Transverse colon (tissue), 4 donors: Measurements from ENCODE around the gene TCAP. TPM values are rescaled to one million over a fixed set of nuclear protein-coding genes. Genes with fewer than 3 reads are reported as not detected.

ENCODE experiments used
- DNase-seq: peaks from one replicate; pipeline ENCODE4 v3.0.0-alpha.2; 2019
- H3K27ac ChIP-seq, 4 donors: fragments of 200-600 bp; sonication (generic); 2 replicates each; pipeline ENCODE4 v1.5.1; 2016 to 2018; ENCODE audit warnings: inconsistent platforms in 4 of 4
- H3K27me3 ChIP-seq: fragments of 200-600 bp; sonication (generic); 2 replicates; pipeline ENCODE4 v1.5.1; 2017; ENCODE audit warnings: inconsistent platforms
- H3K36me3 ChIP-seq, 4 donors: fragments of 200-600 bp; sonication (generic); 2 replicates each; pipeline ENCODE4 v1.5.1; 2017 to 2019; ENCODE audit warnings: inconsistent platforms in 4 of 4
- H3K4me1 ChIP-seq, 4 donors: fragments of 200-600 bp; sonication (generic); 2 replicates each; pipeline ENCODE4 v1.5.1; 2017 to 2020; ENCODE audit warnings: inconsistent platforms in 4 of 4
- H3K4me3 ChIP-seq, 4 donors: fragments of 200-600 bp; sonication (generic); 1 replicate in 1 of 4; 2 replicates in 3 of 4; pipeline versions ENCODE4 v1.5.1 to v1.6.1; 2017 to 2019; ENCODE audit warnings: inconsistent platforms in 4 of 4
- H3K9me3 ChIP-seq, 2 donors: fragments of 200-600 bp; sonication (generic); 2 replicates each; pipeline ENCODE4 v1.5.1; 2017 to 2019; ENCODE audit warnings: inconsistent platforms in 2 of 2
- EP300 ChIP-seq: sonication (generic); formaldehyde crosslinking; IDR thresholded peaks from one replicate; pipeline ENCODE4 v1.6.1; 2017; ENCODE audit warnings: antibody characterized with exemption, low read depth
- POLR2A ChIP-seq: fragments of 450-650 bp; IDR thresholded peaks from one replicate; pipeline ENCODE4 v1.6.1; 2016; ENCODE audit warnings: antibody characterized with exemption, mild to moderate bottlenecking, moderate library complexity
- POLR2AphosphoS5 ChIP-seq, 3 donors: sonication (generic); formaldehyde crosslinking; IDR thresholded peaks; one replicate each; pipeline ENCODE4 v1.6.1; 2016; ENCODE audit warnings: antibody characterized with exemption in 3 of 3
- WGBS, 2 donors: methylation state at CpG; one replicate each; pipeline ENCODE4 v1.1.5; 2018; ENCODE audit warnings: low coverage in 1 of 2; 5-methylcytosine and 5-hydroxymethylcytosine counted together
- in situ Hi-C, 4 donors: fragments of 200-750 bp; cut with MboI; loops; one replicate each; pipeline versions ENCODE4 v1.15.0 to v1.15.1; 2017; ENCODE audit warnings: low sequenced_read_pairs in 3 of 4, low pct_ligation_motif_present in 1 of 4, low pct_unique_long_range_greater_than_20kb in 1 of 4
- intact Hi-C: fragments of 100-400 bp; cut with DNase I; formaldehyde crosslinking; loops from one replicate; pipeline ENCODE4 v1.15.1; 2023; ENCODE audit warnings: low total_unique reads
- total RNA-seq, 4 donors: library from RNA; depleted of rRNA; stranded (reverse); fragments of >200 nt; gene quantifications; one replicate each; pipeline ENCODE4 v1.1.0, GENCODE V29; 2016
- TF ChIP-seq, protein P1 (sequence below), 5 experiments: fragments of 200-600 bp in 3 of 5; fragments of 450-650 bp in 2 of 5; sonication (generic) in 3 of 5; IDR thresholded peaks; 1 replicate in 2 of 5; 2 replicates in 3 of 5; pipeline ENCODE4 v1.5.1; 2016 to 2017; ENCODE audit warnings: antibody characterized with exemption in 5 of 5, inconsistent platforms in 3 of 5, mild to moderate bottlenecking in 2 of 5, moderate library complexity in 1 of 5

The TCAP gene
- total RNA-seq, 4 donors from 2014 or later: 0.64 to 1.9 TPM; not detected in 2

GRCh38 chr17:39642291-39643074 lies 22.7 kb upstream of the TCAP start:
- DNase-seq: no peak
- Histone ChIP-seq H3K36me3 (no peaks in the 10 kb centered on the region), H3K4me1 (peaks cover 11 to 47% (median 29%) of the 10 kb centered on the region in 4 donors), H3K27ac (no peak overlapping the region), H3K4me3 (no peak overlapping the region), H3K27me3 (no peaks in the 10 kb centered on the region), H3K9me3 (no peaks in the 10 kb centered on the region)
- in situ Hi-C loops: loop anchor here in 1 of 4 donors (25.0 kb wide), 1 partner anchor 95 kb away; the partner anchor contains the start of genes GRB7 and MIEN1
- 82 to 100% methylated on average over 1 to 9 of the region's 9 CpGs for WGBS, 2 donors
- intact Hi-C loops: no loop called here
- TF ChIP-seq, protein P1, sequence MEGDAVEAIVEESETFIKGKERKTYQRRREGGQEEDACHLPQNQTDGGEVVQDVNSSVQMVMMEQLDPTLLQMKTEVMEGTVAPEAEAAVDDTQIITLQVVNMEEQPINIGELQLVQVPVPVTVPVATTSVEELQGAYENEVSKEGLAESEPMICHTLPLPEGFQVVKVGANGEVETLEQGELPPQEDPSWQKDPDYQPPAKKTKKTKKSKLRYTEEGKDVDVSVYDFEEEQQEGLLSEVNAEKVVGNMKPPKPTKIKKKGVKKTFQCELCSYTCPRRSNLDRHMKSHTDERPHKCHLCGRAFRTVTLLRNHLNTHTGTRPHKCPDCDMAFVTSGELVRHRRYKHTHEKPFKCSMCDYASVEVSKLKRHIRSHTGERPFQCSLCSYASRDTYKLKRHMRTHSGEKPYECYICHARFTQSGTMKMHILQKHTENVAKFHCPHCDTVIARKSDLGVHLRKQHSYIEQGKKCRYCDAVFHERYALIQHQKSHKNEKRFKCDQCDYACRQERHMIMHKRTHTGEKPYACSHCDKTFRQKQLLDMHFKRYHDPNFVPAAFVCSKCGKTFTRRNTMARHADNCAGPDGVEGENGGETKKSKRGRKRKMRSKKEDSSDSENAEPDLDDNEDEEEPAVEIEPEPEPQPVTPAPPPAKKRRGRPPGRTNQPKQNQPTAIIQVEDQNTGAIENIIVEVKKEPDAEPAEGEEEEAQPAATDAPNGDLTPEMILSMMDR (IDR thresholded peaks at IDR 0.05): no peak
- TF ChIP-seq POLR2A: no peak
- no peak for TF ChIP-seq EP300
- no peak for TF ChIP-seq POLR2AphosphoS5 (IDR thresholded peaks at IDR 0.05)

- H3K27ac ChIP-seq: no peak overlapping the region
- no peaks in the 10 kb centered on the region for H3K27me3 ChIP-seq
- intact Hi-C loops: no loop called here
- H3K9me3 ChIP-seq: no peaks in the 10 kb centered on the region
- in situ Hi-C loops: loop anchor here in 1 of 4 donors (25.0 kb wide), 1 partner anchor 94 kb away; the partner anchor contains the start of genes GRB7 and MIEN1
- no peaks in the 10 kb centered on the region for H3K36me3 ChIP-seq
- no peak for TF ChIP-seq EP300
- TF ChIP-seq POLR2A: no peak
- TF ChIP-seq POLR2AphosphoS5 (IDR thresholded peaks at IDR 0.05): no peak
- TF ChIP-seq, protein P1 (IDR thresholded peaks at IDR 0.05): no peak
- 88% methylated on average over 2 of the region's 4 CpGs; no CpG with 5 or more reads in 1 of the 2 donors for WGBS, 2 donors
- peaks cover 3 to 40% (median 21%) of the 10 kb centered on the region in 4 donors for H3K4me1 ChIP-seq
- DNase-seq: no peak
- H3K4me3 ChIP-seq: no peak overlapping the region
These were observed 21.9 kb upstream of the TCAP start for GRCh38 chr17:39643271-39643670.

- Histone ChIP-seq H3K4me1 (peaks cover 0 to 25% (median 16%) of the 10 kb centered on the region in 4 donors), H3K27me3 (no peaks in the 10 kb centered on the region), H3K27ac (no peak overlapping the region), H3K9me3 (no peaks in the 10 kb centered on the region), H3K4me3 (no peak overlapping the region), H3K36me3 (no peaks in the 10 kb centered on the region)
- TF ChIP-seq, protein P1 (IDR thresholded peaks at IDR 0.05): no peak
- no peak for TF ChIP-seq EP300
- no peak for TF ChIP-seq POLR2AphosphoS5 (IDR thresholded peaks at IDR 0.05)
- no peak for TF ChIP-seq POLR2A
- no peak for DNase-seq
- WGBS, 2 donors: 60 to 72% methylated on average over 1 to 5 of the region's 5 CpGs
- intact Hi-C loops (no loop called here), in situ Hi-C loops (loop anchor here in 1 of 4 donors (25.0 kb wide), 1 partner anchor 90 kb away; the partner anchor contains the start of genes GRB7 and MIEN1)
These were observed 17.9 kb upstream of the TCAP start for GRCh38 chr17:39647256-39647655.

DNA sequence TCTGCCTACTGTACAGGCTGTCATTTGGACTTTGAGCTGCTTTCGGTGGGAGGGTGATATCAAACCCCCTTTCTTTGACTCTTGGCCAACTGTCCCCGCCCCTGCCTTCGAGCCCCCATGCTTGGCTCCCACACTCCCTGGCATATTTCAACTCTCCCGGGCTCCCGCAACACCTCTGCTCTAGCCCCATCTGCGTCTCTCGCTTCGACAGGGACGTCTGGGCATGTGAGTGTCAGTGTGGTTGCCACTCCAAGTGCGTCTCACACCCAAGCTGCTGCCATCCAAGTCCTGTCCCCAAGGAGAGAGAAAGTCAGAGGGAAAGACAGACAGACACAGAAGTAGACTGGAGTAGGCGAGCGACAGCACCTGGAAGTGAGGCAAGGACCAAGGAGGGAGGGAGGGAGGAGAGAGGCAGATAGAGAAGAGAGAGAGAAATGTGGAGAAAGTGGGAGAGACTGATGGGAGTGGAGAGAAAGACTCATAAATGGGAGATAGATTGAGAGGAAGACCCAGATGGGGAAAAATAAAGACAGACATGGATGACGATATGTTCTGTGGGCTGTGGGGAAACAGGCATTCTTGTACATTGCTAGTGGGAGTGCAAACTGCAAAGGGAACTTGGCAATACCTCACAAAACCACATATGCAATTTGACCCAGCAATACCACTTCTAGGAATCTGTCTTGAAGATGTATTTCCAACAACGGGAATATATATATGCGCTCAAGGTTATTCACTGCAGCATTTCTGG lies 16.4 kb upstream of the TCAP start:
- Histone ChIP-seq H3K27ac (no peak overlapping the region), H3K27me3 (no peaks in the 10 kb centered on the region), H3K9me3 (no peaks in the 10 kb centered on the region), H3K4me3 (no peak overlapping the region), H3K36me3 (no peaks in the 10 kb centered on the region), H3K4me1 (peaks cover 12 to 34% (median 25%) of the 10 kb centered on the region in 4 donors)
- no peak for DNase-seq
- intact Hi-C loops: no loop called here
- TF ChIP-seq EP300: no peak
- no peak for TF ChIP-seq POLR2AphosphoS5 (IDR thresholded peaks at IDR 0.05)
- TF ChIP-seq, protein P1 (IDR thresholded peaks at IDR 0.05): no peak
- no peak for TF ChIP-seq POLR2A
- 83 to 88% methylated on average over 12 to 15 of the region's 15 CpGs for WGBS, 2 donors
- in situ Hi-C loops: loop anchor here in 1 of 4 donors (25.0 kb wide), 1 partner anchor 89 kb away; the partner anchor contains the start of genes GRB7 and MIEN1
